PFSK-1 (cell line): ENCODE measurements around the gene DUSP15.

Source experiments
- POLR2AphosphoS5 ChIP-seq: IDR thresholded peaks from 2 replicates; pipeline ENCODE4 v1.6.1; 2012; ENCODE audit warnings: low read depth, mild to moderate bottlenecking, control low read depth, low read length, moderate library complexity
- REST ChIP-seq, 2 experiments: IDR thresholded peaks; 2 replicates each; pipeline versions ENCODE4 v1.6.1 to v1.8.0; 2011 to 2012; ENCODE audit warnings: low read depth in 2 of 2, low read length in 2 of 2, control low read depth in 1 of 2, inconsistent platforms in 1 of 2, mild to moderate bottlenecking in 1 of 2, moderate library complexity in 1 of 2; ENCODE audit not compliant: insufficient read depth in 1 of 2
- SIN3A ChIP-seq: IDR thresholded peaks from 2 replicates; pipeline ENCODE4 v1.6.1; 2012; ENCODE audit warnings: mild to moderate bottlenecking, low read length, moderate library complexity, borderline replicate concordance; ENCODE audit not compliant: insufficient read depth
- TAF1 ChIP-seq: IDR thresholded peaks from 2 replicates; pipeline ENCODE4 v1.6.1; 2012; ENCODE audit warnings: low read length, control low read depth, borderline replicate concordance; ENCODE audit not compliant: insufficient read depth

- TF ChIP-seq POLR2AphosphoS5 (no peak), SIN3A (no peak), REST (IDR thresholded peaks at IDR 0.05; ENCODE audit: insufficient read depth in 1 of 2, low read depth in 2 of 2, low read length in 2 of 2) (no peak), TAF1 (no peak)
Measured at GRCh38 chr20:31913431-31914157, 43.3 kb upstream of the DUSP15 start.
